GM12801 (cell line): ENCODE measurements around the gene NPR1.

Experiments used
- TF ChIP-seq, protein P1 (sequence below): IDR thresholded peaks from one replicate; pipeline ENCODE4 v1.5.1; 2011; ENCODE audit warnings: control low read depth; ENCODE audit not compliant: insufficient read length; ENCODE audit errors: extremely low read depth

Gene NPR1

DNA sequence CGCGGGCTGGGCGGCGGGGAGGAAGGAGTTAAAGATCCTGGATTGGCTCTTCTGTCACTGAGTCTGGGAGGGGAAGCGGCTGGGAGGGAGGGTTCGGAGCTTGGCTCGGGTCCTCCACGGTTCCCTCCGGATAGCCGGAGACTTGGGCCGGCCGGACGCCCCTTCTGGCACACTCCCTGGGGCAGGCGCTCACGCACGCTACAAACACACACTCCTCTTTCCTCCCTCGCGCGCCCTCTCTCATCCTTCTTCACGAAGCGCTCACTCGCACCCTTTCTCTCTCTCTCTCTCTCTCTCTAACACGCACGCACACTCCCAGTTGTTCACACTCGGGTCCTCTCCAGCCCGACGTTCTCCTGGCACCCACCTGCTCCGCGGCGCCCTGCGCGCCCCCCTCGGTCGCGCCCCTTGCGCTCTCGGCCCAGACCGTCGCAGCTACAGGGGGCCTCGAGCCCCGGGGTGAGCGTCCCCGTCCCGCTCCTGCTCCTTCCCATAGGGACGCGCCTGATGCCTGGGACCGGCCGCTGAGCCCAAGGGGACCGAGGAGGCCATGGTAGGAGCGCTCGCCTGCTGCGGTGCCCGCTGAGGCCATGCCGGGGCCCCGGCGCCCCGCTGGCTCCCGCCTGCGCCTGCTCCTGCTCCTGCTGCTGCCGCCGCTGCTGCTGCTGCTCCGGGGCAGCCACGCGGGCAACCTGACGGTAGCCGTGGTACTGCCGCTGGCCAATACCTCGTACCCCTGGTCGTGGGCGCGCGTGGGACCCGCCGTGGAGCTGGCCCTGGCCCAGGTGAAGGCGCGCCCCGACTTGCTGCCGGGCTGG, at the start of gene NPR1:
Gene NPR1 (plus strand): TSS at position 170 of the 818 bp plus-strand sequence. CDS start 421 bp downstream, at position 591.
- TF ChIP-seq, protein P1, sequence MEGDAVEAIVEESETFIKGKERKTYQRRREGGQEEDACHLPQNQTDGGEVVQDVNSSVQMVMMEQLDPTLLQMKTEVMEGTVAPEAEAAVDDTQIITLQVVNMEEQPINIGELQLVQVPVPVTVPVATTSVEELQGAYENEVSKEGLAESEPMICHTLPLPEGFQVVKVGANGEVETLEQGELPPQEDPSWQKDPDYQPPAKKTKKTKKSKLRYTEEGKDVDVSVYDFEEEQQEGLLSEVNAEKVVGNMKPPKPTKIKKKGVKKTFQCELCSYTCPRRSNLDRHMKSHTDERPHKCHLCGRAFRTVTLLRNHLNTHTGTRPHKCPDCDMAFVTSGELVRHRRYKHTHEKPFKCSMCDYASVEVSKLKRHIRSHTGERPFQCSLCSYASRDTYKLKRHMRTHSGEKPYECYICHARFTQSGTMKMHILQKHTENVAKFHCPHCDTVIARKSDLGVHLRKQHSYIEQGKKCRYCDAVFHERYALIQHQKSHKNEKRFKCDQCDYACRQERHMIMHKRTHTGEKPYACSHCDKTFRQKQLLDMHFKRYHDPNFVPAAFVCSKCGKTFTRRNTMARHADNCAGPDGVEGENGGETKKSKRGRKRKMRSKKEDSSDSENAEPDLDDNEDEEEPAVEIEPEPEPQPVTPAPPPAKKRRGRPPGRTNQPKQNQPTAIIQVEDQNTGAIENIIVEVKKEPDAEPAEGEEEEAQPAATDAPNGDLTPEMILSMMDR = no peak

DNA sequence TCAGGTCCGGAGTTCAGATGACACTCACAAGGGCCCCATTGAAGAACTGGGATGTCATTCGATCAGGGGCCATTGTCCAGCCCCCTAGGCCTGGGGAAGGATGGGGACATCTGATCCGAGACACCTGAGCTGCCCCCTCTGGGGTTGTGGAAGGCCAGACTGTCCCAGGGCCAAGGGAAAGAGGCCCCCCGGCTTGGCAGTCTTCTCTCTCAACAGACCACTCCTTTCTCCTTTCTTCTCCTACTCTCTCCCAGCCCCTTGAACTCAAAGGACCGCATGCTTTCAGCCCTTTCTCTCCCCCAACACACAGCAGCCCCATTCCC, 49.2 kb upstream of the NPR1 start:
- TF ChIP-seq, protein P1 = no peak

DNA sequence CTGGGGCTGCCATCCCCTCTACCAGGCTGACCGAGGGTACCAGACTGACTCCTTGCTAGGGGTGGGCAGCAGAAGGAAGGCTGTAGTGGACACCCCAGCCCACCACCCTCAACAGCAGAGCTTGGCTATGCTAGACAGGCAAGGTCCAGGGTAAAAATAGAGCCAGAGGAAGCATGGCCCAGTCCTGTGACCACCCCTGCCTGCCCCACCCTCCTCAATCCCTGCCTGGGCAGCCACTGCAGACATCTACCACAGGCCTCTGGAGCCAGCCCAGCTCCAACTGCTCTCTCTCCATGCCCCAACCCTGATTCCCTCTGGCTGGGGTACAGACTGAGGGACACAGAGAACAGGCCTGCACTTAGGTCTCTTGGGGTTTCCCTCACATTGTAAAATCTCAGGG, 48.5 kb upstream of the NPR1 start:
- TF ChIP-seq, protein P1 = no peak

DNA sequence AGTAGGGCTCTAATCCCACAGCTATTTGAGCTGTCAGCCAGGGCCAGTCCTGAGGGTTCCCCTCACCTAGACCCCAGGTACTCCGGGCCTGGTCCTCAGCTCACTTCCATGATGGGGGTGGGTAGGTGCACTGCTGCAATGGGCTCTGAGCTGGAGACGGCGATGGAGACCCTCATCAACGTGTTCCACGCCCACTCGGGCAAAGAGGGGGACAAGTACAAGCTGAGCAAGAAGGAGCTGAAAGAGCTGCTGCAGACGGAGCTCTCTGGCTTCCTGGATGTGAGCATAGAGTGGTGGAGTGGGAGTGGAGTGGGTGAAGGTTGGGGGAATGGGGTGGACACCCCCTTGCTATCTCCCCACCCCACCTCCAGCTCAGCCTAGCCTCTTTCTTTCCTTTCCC, 48.1 kb upstream of the NPR1 start:
- TF ChIP-seq, protein P1 = no peak

DNA sequence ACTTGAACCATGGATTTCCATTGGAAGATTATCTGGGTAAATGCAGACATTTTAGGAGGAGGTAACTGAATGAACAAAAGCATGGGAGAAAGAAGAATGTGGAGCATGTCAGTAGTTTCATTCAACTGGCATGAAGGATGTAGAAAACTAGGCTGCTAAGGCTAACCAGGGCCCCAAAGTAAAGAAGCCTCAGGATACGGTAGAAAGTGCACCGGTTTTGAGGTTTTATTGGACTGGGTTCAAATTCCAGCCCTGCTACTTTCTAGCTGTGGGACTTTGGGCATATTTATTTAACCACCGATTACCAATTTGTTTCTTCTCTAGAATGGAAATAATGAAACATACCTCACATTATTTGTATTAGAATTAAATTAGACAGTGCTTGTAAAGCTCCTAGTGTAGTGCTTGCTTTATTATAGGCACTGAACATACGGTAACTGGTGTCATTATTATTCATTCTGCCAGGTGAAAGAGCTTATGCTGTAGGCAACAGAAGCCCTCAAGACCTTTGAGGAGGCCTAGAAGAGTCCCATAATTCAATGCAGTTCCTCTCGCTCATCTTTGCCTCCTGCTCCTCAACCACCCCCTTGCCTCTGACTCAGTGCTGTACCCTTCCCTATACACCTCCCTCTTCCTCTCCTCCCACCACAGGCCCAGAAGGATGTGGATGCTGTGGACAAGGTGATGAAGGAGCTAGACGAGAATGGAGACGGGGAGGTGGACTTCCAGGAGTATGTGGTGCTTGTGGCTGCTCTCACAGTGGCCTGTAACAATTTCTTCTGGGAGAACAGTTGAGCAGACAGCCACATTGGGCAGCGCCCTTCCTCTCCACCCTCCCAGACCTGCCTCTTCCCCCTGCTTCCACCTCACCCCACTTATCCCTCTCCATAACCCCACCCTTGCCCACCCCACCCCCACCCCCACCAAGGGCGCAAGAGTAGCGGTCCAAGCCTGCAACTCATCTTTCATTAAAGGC, 47.2 kb upstream of the NPR1 start:
- TF ChIP-seq, protein P1 = no peak

GRCh38 chr1:153633161-153633753, 45.2 kb upstream of the NPR1 start:
- TF ChIP-seq, protein P1 = no peak
